Measurements from ENCODE around the gene PAX6.

PAX6 gene

DNA sequence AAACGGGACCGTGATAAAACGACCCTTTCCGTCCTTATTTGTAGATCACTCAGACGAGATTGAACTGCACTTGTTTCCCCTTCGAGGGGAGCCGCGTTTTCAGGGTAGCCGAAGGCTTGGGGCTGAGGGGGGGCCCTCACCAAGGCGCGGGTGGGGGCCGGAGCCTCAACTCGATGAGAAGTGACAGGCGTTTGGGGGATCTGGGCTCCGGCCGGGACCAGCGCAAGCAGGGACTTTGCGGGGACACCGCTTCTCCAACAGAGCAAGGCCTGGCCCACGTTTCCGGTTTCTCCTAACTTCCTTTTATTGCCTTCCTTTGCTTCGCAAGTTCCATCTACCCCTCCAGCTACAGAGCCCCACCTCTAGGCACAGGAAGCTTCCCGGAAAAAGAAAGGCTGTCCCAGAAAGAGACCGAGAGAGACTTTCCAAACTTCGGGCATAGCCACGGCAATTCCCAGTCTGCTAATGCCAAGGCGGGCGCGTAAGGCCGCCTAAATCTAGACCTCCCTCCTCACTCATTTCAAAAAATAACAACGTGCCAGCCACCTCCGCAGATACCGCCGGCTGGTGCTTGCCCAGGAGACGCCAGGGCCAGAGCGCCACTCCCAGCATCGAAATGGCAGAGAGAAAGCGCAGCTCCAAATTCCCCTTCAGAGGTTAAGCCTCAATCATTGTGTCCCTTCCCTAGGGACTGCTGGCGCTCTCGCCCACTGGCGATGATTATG lies 6.6 kb downstream of the PAX6 start:
- H3K27me3 ChIP-seq (replicated peaks), result peaks cover 94% of the 10 kb centered on the region
- no peak for DNase-seq
- no peaks in the 10 kb centered on the region for H3K36me3 ChIP-seq (replicated peaks)
- H3K27ac ChIP-seq, result no peak overlapping the region
- TF ChIP-seq, protein P1, sequence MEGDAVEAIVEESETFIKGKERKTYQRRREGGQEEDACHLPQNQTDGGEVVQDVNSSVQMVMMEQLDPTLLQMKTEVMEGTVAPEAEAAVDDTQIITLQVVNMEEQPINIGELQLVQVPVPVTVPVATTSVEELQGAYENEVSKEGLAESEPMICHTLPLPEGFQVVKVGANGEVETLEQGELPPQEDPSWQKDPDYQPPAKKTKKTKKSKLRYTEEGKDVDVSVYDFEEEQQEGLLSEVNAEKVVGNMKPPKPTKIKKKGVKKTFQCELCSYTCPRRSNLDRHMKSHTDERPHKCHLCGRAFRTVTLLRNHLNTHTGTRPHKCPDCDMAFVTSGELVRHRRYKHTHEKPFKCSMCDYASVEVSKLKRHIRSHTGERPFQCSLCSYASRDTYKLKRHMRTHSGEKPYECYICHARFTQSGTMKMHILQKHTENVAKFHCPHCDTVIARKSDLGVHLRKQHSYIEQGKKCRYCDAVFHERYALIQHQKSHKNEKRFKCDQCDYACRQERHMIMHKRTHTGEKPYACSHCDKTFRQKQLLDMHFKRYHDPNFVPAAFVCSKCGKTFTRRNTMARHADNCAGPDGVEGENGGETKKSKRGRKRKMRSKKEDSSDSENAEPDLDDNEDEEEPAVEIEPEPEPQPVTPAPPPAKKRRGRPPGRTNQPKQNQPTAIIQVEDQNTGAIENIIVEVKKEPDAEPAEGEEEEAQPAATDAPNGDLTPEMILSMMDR (IDR thresholded peaks at IDR 0.05; ENCODE audit: low read depth, low read length, missing control alignments), result no peak
- H3K4me3 ChIP-seq (ENCODE audit: low read depth, low read length), result no peak overlapping the region
- in situ Hi-C loops (cut with HindIII; ENCODE audit: low pct_ligation_motif_present, low sequenced_read_pairs), result no loop called here

DNA sequence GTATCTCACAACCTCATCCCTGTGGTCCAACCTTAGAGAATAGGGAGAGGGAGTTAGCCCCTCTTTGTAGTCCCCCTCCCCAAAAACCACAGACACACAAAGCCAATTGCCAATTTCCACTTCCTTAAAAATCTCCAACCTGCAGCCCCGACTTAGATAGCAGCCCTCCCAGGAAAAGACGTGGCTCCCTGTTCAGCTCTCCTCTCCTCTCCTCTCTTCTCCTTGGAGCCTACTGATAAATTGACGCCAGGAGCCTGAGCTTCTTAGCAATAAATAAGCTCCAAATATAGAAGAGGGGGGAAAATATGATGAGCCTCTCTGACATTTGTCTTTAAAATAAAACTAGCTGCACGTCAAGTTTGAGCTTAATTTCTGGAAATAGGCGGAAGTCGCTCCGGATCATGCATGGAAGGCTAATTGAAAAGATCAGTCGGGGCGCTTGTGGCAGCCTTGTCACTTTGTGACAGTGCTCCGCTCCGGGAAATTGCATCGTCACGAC lies 7.3 kb downstream of the PAX6 start:
- H3K36me3 ChIP-seq (replicated peaks), result no peaks in the 10 kb centered on the region
- H3K4me3 ChIP-seq (ENCODE audit: low read depth, low read length), result no peak overlapping the region
- H3K27me3 ChIP-seq (replicated peaks), result peaks cover 94% of the 10 kb centered on the region
- DNase-seq, result no peak
- TF ChIP-seq, protein P1 (IDR thresholded peaks at IDR 0.05; ENCODE audit: low read depth, low read length, missing control alignments), result no peak
- in situ Hi-C loops (cut with HindIII; ENCODE audit: low pct_ligation_motif_present, low sequenced_read_pairs), result no loop called here
- no peak overlapping the region for H3K27ac ChIP-seq

DNA sequence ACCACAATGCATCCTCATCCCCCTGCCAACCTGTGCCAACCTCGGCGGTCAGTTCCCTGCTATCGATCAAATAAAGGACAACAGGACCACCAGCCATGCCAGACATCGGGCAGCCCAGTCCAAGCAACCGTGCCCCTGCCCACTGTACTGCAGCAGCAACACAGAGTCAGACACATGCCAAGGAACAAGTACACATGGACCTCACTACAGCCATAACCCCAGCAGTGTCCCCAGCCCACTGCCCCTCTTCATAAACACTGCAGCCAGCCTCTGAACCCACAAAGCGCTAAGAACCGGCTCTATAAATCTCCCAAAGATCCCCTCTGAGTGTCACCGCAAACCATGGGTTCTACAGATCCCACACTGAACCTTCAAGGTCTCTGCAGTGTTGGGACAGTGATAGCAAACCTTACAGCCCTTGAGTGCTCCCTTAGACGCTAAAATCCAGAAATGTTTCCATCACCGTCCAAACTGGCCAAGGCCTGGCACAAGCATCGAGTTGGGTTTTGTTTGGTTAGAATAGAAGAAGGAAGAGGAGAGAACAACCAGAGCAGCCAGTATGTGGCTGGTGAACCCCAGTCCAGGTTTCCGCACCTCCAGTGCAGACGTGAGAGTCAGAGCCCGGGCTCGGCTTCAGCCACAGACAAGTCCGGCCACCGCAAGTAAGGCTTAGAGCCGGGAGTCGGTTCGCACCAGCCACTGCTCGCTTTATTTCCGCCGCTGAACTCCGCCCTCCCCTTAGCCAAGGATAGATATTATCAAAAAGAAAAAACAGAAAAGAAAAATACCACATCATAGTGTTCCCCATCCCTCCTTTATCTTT lies 7.9 kb downstream of the PAX6 start:
- TF ChIP-seq, protein P1 (IDR thresholded peaks at IDR 0.05; ENCODE audit: low read depth, low read length, missing control alignments), result no peak
- in situ Hi-C loops (cut with HindIII; ENCODE audit: low pct_ligation_motif_present, low sequenced_read_pairs), result no loop called here
- peaks cover 94% of the 10 kb centered on the region for H3K27me3 ChIP-seq (replicated peaks)
- no peak overlapping the region for H3K4me3 ChIP-seq (ENCODE audit: low read depth, low read length)
- no peaks in the 10 kb centered on the region for H3K36me3 ChIP-seq (replicated peaks)
- no peak overlapping the region for H3K27ac ChIP-seq
- no peak for DNase-seq

DNA sequence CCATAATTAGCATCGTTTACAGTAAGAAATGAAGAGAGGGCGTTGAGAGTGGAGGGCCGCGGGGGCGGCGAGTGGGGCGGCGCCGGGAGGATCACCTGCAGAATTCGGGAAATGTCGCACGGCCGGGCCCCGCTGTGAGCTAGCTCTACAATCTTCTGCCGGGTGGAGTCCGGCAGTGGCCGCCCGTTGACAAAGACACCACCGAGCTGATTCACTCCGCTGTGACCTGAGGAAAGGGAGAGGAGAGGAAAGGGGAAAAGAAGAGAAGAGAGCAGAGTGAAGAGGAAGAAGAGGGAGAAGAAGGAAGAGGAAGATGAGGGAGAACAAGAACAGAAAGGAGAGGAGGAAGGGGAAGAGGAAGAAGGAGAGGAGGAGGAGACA lies 8.5 kb downstream of the PAX6 start:
- no peak overlapping the region for H3K4me3 ChIP-seq (ENCODE audit: low read depth, low read length)
- no peak for DNase-seq
- H3K36me3 ChIP-seq (replicated peaks), result no peaks in the 10 kb centered on the region
- in situ Hi-C loops (cut with HindIII; ENCODE audit: low pct_ligation_motif_present, low sequenced_read_pairs), result no loop called here
- peaks cover 91% of the 10 kb centered on the region for H3K27me3 ChIP-seq (replicated peaks)
- TF ChIP-seq, protein P1 (IDR thresholded peaks at IDR 0.05; ENCODE audit: low read depth, low read length, missing control alignments), result no peak
- H3K27ac ChIP-seq, result no peak overlapping the region

DNA sequence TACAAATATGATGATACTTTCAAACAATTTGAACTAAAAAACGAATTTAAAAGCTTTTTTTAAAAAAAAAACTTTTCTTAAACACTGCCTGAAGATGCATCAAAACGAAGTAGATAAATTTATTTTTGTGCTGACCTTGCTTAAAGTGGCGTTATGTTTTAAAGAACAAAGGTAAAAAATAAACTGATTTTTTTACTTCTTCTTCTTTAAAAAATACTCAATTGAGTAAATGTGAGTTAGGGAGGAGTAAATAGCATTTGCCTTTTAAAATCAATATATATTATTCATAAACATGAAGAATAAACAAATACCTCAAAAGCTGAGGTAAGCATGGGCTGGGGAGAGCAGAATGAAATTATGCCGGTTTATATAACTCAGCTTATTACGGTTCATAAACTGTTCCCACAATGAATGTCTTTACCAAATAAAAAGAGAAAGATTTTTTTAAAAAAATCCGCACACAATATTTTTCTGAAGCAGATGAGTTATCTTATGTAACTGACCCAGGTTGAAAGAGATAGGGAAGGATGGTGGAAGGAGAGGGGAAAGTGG lies 9.0 kb downstream of the PAX6 start:
- no peak overlapping the region for H3K27ac ChIP-seq
- peaks cover 89% of the 10 kb centered on the region for H3K27me3 ChIP-seq (replicated peaks)
- DNase-seq, result no peak
- no peaks in the 10 kb centered on the region for H3K36me3 ChIP-seq (replicated peaks)
- TF ChIP-seq, protein P1 (IDR thresholded peaks at IDR 0.05; ENCODE audit: low read depth, low read length, missing control alignments), result no peak
- H3K4me3 ChIP-seq (ENCODE audit: low read depth, low read length), result no peak overlapping the region
- in situ Hi-C loops (cut with HindIII; ENCODE audit: low pct_ligation_motif_present, low sequenced_read_pairs), result no loop called here

Measured in brain microvascular endothelial cell (primary cell).